ENCODE data around the gene SYNDIG1. TPM values are rescaled to one million over a fixed set of nuclear protein-coding genes. Genes with fewer than 3 reads are reported as not detected.

Gene SYNDIG1
- total RNA-seq, 2 donors from 2014 or later = 0.78 TPM; not detected in 1

DNA sequence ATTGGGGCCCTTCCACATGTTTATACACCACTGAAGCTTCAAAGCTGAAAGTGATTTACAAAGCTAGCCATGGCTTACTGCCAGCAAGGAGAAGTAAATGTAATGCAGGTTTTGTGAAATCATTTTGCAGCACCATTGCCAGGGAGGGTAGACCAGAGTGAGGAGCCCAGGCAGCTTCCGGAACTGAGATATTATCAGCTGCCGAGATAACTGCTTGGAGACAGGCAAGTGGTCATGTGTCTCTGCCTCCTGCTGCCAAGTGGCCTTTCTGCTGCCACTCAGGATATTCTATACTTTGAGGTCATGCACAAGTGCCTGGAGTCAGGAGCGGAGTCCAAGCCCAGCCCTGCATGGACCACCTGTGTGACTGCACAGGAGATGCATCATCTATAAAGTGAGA, 160.2 kb downstream of the SYNDIG1 start:
- H3K36me3 ChIP-seq (replicated peaks in 1 of 2; ENCODE audit: insufficient read depth in 1 of 2, low read depth in 2 of 2) = no peaks in the 10 kb centered on the region
- TF ChIP-seq, protein P1, sequence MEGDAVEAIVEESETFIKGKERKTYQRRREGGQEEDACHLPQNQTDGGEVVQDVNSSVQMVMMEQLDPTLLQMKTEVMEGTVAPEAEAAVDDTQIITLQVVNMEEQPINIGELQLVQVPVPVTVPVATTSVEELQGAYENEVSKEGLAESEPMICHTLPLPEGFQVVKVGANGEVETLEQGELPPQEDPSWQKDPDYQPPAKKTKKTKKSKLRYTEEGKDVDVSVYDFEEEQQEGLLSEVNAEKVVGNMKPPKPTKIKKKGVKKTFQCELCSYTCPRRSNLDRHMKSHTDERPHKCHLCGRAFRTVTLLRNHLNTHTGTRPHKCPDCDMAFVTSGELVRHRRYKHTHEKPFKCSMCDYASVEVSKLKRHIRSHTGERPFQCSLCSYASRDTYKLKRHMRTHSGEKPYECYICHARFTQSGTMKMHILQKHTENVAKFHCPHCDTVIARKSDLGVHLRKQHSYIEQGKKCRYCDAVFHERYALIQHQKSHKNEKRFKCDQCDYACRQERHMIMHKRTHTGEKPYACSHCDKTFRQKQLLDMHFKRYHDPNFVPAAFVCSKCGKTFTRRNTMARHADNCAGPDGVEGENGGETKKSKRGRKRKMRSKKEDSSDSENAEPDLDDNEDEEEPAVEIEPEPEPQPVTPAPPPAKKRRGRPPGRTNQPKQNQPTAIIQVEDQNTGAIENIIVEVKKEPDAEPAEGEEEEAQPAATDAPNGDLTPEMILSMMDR (IDR thresholded peaks at IDR 0.05) = no peak
- no peak for TF ChIP-seq POLR2A (IDR thresholded peaks at IDR 0.05)
- DNase-seq = peak in 1 of 4 donors; percentile 13
- no peak overlapping the region for H3K4me3 ChIP-seq
- intact Hi-C loops (cut with DNase I) = loop anchor here (10.0 kb wide), 1 partner anchor 75 kb away; no protein-coding TSS in a partner anchor
- no peaks in the 10 kb centered on the region for H3K9me3 ChIP-seq
- H3K4me1 ChIP-seq = no peaks in the 10 kb centered on the region
- ATAC-seq = no peak
- no peak overlapping the region for H3K27ac ChIP-seq
- H3K27me3 ChIP-seq = no peaks in the 10 kb centered on the region
- WGBS, 2 donors = 42 to 43% methylated on average over 3 of the region's 3 CpGs

- no peak for TF ChIP-seq POLR2A (IDR thresholded peaks at IDR 0.05)
- TF ChIP-seq, protein P1 (IDR thresholded peaks at IDR 0.05) = no peak
- DNase-seq = no peak
These were observed 161.2 kb downstream of the SYNDIG1 start for GRCh38 chr20:24630486-24631172.

GRCh38 chr20:24631173-24631505, 161.7 kb downstream of the SYNDIG1 start:
- no peak for DNase-seq
- TF ChIP-seq POLR2A (IDR thresholded peaks at IDR 0.05) = no peak
- TF ChIP-seq, protein P1 (IDR thresholded peaks at IDR 0.05) = no peak
- no peak for ATAC-seq
- Histone ChIP-seq H3K4me3 (no peak overlapping the region), H3K27ac (no peak overlapping the region), H3K27me3 (no peaks in the 10 kb centered on the region), H3K36me3 (replicated peaks in 1 of 2; ENCODE audit: insufficient read depth in 1 of 2, low read depth in 2 of 2) (no peaks in the 10 kb centered on the region), H3K4me1 (no peaks in the 10 kb centered on the region), H3K9me3 (no peaks in the 10 kb centered on the region)
- WGBS, 2 donors = 88 to 95% methylated on average over 11 of the region's 11 CpGs
- intact Hi-C loops (cut with DNase I) = loop anchor here (10.0 kb wide), 1 partner anchor 74 kb away; no protein-coding TSS in a partner anchor

More at GRCh38 chr20:24630486-24631172, 161.2 kb downstream of the SYNDIG1 start:
- Histone ChIP-seq H3K27ac (no peak overlapping the region), H3K4me1 (no peaks in the 10 kb centered on the region), H3K4me3 (no peak overlapping the region), H3K36me3 (replicated peaks in 1 of 2; ENCODE audit: insufficient read depth in 1 of 2, low read depth in 2 of 2) (no peaks in the 10 kb centered on the region), H3K27me3 (no peaks in the 10 kb centered on the region), H3K9me3 (no peaks in the 10 kb centered on the region)
- WGBS, 2 donors = 87 to 94% methylated on average over 6 of the region's 6 CpGs
- no peak for ATAC-seq
- intact Hi-C loops (cut with DNase I) = loop anchor here (10.0 kb wide), 1 partner anchor 74 kb away; no protein-coding TSS in a partner anchor

- no peak for ATAC-seq
- Histone ChIP-seq H3K4me3 (no peak overlapping the region), H3K36me3 (replicated peaks in 1 of 2; ENCODE audit: insufficient read depth in 1 of 2, low read depth in 2 of 2) (no peaks in the 10 kb centered on the region), H3K27ac (no peak overlapping the region), H3K9me3 (no peaks in the 10 kb centered on the region), H3K27me3 (no peaks in the 10 kb centered on the region), H3K4me1 (no peaks in the 10 kb centered on the region)
- 70 to 73% methylated on average over 7 of the region's 7 CpGs for WGBS, 2 donors
- TF ChIP-seq, protein P1 (IDR thresholded peaks at IDR 0.05) = no peak
- TF ChIP-seq POLR2A (IDR thresholded peaks at IDR 0.05) = no peak
- no peak for DNase-seq
- intact Hi-C loops (cut with DNase I) = loop anchor here (10.0 kb wide), 1 partner anchor 72 kb away; no protein-coding TSS in a partner anchor
These were observed 163.2 kb downstream of the SYNDIG1 start for GRCh38 chr20:24632581-24632980.

DNA sequence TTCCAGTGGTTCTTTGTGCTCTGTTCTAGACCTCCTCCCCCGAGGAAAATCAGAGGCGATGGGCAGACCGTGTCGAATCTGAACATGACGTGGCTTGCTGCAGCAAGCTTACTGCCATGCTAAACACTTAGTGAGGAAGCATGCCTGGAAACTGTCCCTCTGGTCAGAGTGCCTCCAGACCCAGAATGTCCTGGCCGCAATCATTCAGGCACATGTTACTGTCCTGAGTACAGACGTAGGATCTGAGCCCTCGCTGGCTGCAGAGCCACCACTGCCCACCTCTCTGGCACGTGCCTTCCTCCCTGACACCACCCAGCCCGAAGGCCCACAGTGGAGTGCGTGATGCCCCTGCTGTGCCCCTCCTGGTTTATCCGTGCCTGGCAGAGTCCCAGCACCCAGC, 163.6 kb downstream of the SYNDIG1 start:
- no peaks in the 10 kb centered on the region for H3K36me3 ChIP-seq (replicated peaks in 1 of 2; ENCODE audit: insufficient read depth in 1 of 2, low read depth in 2 of 2)
- no peaks in the 10 kb centered on the region for H3K4me1 ChIP-seq
- TF ChIP-seq POLR2A (IDR thresholded peaks at IDR 0.05) = no peak
- TF ChIP-seq, protein P1 (IDR thresholded peaks at IDR 0.05) = no peak
- no peak for ATAC-seq
- WGBS, 2 donors = 70 to 80% methylated on average over 5 to 12 of the region's 12 CpGs
- H3K27me3 ChIP-seq = no peaks in the 10 kb centered on the region
- no peaks in the 10 kb centered on the region for H3K9me3 ChIP-seq
- no peak for DNase-seq
- H3K27ac ChIP-seq = no peak overlapping the region
- intact Hi-C loops (cut with DNase I) = loop anchor here (10.0 kb wide), 1 partner anchor 72 kb away; no protein-coding TSS in a partner anchor
- H3K4me3 ChIP-seq = no peak overlapping the region

Data from body of pancreas (tissue), 4 donors.